GM23338 (cell line): ENCODE measurements around the gene COIL. TPM values are rescaled to one million over a fixed set of nuclear protein-coding genes. Genes with fewer than 3 reads are reported as not detected.

Experiments used
- ATAC-seq: fragments of 200-7000 bp; cut with Tn5 transposase; 3 replicates; pipeline ENCODE4 v1.9.1; 2020
- DNase-seq: peaks from one replicate; pipeline ENCODE4 v3.0.0-alpha.2; 2015; ENCODE audit warnings: low spot score
- H2AFZ ChIP-seq: fragments of 200-600 bp; sonication (generic); 2 replicates; pipeline ENCODE4 v1.8.0; 2016; ENCODE audit warnings: antibody characterized with exemption, mild to moderate bottlenecking, moderate library complexity
- H3F3A ChIP-seq: fragments of 200-600 bp; sonication (generic); replicated peaks from 2 replicates; pipeline ENCODE4 v1.8.0; 2017; ENCODE audit warnings: antibody characterized with exemption, mixed run types, low read depth
- H3K27ac ChIP-seq: fragments of 200-600 bp; sonication (generic); 2 replicates; pipeline ENCODE4 v1.6.1; 2016; ENCODE audit warnings: low read depth
- H3K27me3 ChIP-seq: fragments of 200-600 bp; sonication (generic); 2 replicates; pipeline ENCODE4 v1.8.0; 2016; ENCODE audit warnings: mild to moderate bottlenecking, mixed run types, moderate library complexity; ENCODE audit not compliant: insufficient read depth
- H3K36me3 ChIP-seq: fragments of 200-600 bp; sonication (generic); 2 replicates; pipeline ENCODE4 v1.8.0; 2016; ENCODE audit warnings: mild to moderate bottlenecking; ENCODE audit not compliant: insufficient read depth
- H3K4me1 ChIP-seq: fragments of 200-600 bp; sonication (generic); 2 replicates; pipeline ENCODE4 v1.8.0; 2016; ENCODE audit warnings: mild to moderate bottlenecking, moderate library complexity; ENCODE audit not compliant: insufficient read depth
- H3K4me2 ChIP-seq: fragments of 200-600 bp; sonication (generic); 2 replicates; pipeline ENCODE4 v1.7.1; 2017; ENCODE audit warnings: mixed run types
- H3K4me3 ChIP-seq: fragments of 200-600 bp; sonication (generic); 2 replicates; pipeline ENCODE4 v1.6.1; 2016; ENCODE audit warnings: mixed run types
- H3K79me2 ChIP-seq: fragments of 200-600 bp; sonication (generic); replicated peaks from 2 replicates; pipeline ENCODE4 v1.8.0; 2017; ENCODE audit warnings: mild to moderate bottlenecking; ENCODE audit not compliant: insufficient read depth
- H3K9me2 ChIP-seq: fragments of 200-600 bp; sonication (generic); 2 replicates; pipeline ENCODE4 v1.8.0; 2017; ENCODE audit not compliant: insufficient read depth
- H4K20me1 ChIP-seq: fragments of 200-600 bp; sonication (generic); replicated peaks from 2 replicates; pipeline ENCODE4 v1.8.0; 2017; ENCODE audit warnings: mild to moderate bottlenecking; ENCODE audit not compliant: insufficient read depth
- H3K27ac Mint-ChIP-seq: 2 replicates; pipeline ENCODE4 v1.8.0; 2020; ENCODE audit warnings: inconsistent platforms, mild to moderate bottlenecking, moderate library complexity, mixed read lengths
- H3K27me3 Mint-ChIP-seq: 3 replicates; pipeline ENCODE4 v1.8.0; 2022; ENCODE audit warnings: low read depth, mild to moderate bottlenecking, moderate library complexity, mixed read lengths, inconsistent platforms; ENCODE audit not compliant: insufficient read depth, poor library complexity
- H3K36me3 Mint-ChIP-seq: 3 replicates; pipeline ENCODE4 v1.8.0; 2021; ENCODE audit warnings: low read depth, mild to moderate bottlenecking, inconsistent platforms, moderate library complexity, mixed read lengths
- H3K4me1 Mint-ChIP-seq: 3 replicates; pipeline ENCODE4 v1.8.0; 2020; ENCODE audit warnings: mild to moderate bottlenecking, inconsistent platforms, mixed read lengths
- H3K4me3 Mint-ChIP-seq: 3 replicates; pipeline ENCODE4 v1.8.0; 2021; ENCODE audit warnings: moderate library complexity, mild to moderate bottlenecking, inconsistent platforms, mixed read lengths
- H3K9me3 Mint-ChIP-seq: 3 replicates; pipeline ENCODE4 v1.8.0; 2020; ENCODE audit warnings: moderate library complexity, mild to moderate bottlenecking, inconsistent platforms, mixed read lengths
- CREB1 ChIP-seq: fragments of 250-450 bp; sonication (Bioruptor Pico); IDR thresholded peaks from 2 replicates; pipeline ENCODE4 v1.5.0; 2020; ENCODE audit warnings: low read depth, mild to moderate bottlenecking, moderate library complexity
- EZH2 ChIP-seq: fragments of 200-600 bp; sonication (generic); IDR thresholded peaks from one replicate; pipeline ENCODE4 v1.8.0; 2017; ENCODE audit warnings: antibody characterized with exemption, mild to moderate bottlenecking, low read depth; ENCODE audit not compliant: unreplicated experiment
- EZH2phosphoT487 ChIP-seq: fragments of 200-600 bp; sonication (generic); IDR thresholded peaks from one replicate; pipeline ENCODE4 v1.8.1; 2018; ENCODE audit warnings: antibody characterized with exemption; ENCODE audit not compliant: unreplicated experiment
- JUNB ChIP-seq: IDR thresholded peaks from one replicate; pipeline ENCODE4 v1.6.1; 2016; ENCODE audit warnings: antibody characterized with exemption; ENCODE audit not compliant: unreplicated experiment
- NANOG ChIP-seq: IDR thresholded peaks from 2 replicates; pipeline ENCODE4 v1.6.1; 2016; ENCODE audit warnings: antibody characterized with exemption, borderline replicate concordance
- POLR2AphosphoS5 ChIP-seq: IDR thresholded peaks from 2 replicates; pipeline ENCODE4 v1.6.1; 2016; ENCODE audit warnings: antibody characterized with exemption, low read depth
- REST ChIP-seq: IDR thresholded peaks from one replicate; pipeline ENCODE4 v1.6.1; 2018; ENCODE audit warnings: antibody characterized with exemption; ENCODE audit not compliant: unreplicated experiment
- STAT1 ChIP-seq: IDR thresholded peaks from one replicate; pipeline ENCODE4 v1.6.1; 2016; ENCODE audit warnings: antibody characterized with exemption; ENCODE audit not compliant: unreplicated experiment
- ZNF114 ChIP-seq: fragments of 250-450 bp; sonication (Bioruptor Pico); IDR thresholded peaks from 2 replicates; pipeline ENCODE4 v1.5.0; 2020; ENCODE audit warnings: mild to moderate bottlenecking, moderate library complexity
- ZNF331 ChIP-seq: fragments of 250-450 bp; sonication (Bioruptor Pico); IDR thresholded peaks from 2 replicates; pipeline ENCODE4 v1.5.0; 2020; ENCODE audit warnings: low read depth, mild to moderate bottlenecking, moderate library complexity
- ZNF462 ChIP-seq: fragments of 250-450 bp; sonication (Bioruptor Pico); IDR thresholded peaks from 2 replicates; pipeline ENCODE4 v1.5.0; 2020; ENCODE audit warnings: mild to moderate bottlenecking, moderate library complexity
- polyA plus RNA-seq: library from polyadenylated mRNA; unstranded; fragments of >200 nt; fragmentation: Nextera tagmentation; extraction: Ambion mirVana; gene quantifications from 2 replicates; pipeline ENCODE4 v1.2.1, GENCODE V29; 2016
- total RNA-seq: library from RNA; depleted of rRNA; stranded (reverse); fragments of >200 nt; shearing (Covaris generic); gene quantifications from 2 replicates; pipeline ENCODE4 v1.2.3, GENCODE V29; 2014
- TF ChIP-seq, protein P1 (sequence below): IDR thresholded peaks from 2 replicates; pipeline ENCODE4 v1.6.1; 2016; ENCODE audit warnings: antibody characterized with exemption
- TF ChIP-seq, protein P2 (sequence below), 2 experiments: fragments of 200-600 bp in 1 of 2; sonication (generic) in 1 of 2; conservative IDR thresholded peaks; 2 replicates each; pipeline versions ENCODE4 v1.5.1 to v1.6.1; 2016 to 2017; ENCODE audit warnings: antibody characterized with exemption in 2 of 2, low read depth in 2 of 2, mild to moderate bottlenecking in 2 of 2, moderate library complexity in 1 of 2

Gene COIL
- total and polyA plus RNA-seq, 2 experiments from 2014 or later, result 18.5 to 32.2 TPM

DNA sequence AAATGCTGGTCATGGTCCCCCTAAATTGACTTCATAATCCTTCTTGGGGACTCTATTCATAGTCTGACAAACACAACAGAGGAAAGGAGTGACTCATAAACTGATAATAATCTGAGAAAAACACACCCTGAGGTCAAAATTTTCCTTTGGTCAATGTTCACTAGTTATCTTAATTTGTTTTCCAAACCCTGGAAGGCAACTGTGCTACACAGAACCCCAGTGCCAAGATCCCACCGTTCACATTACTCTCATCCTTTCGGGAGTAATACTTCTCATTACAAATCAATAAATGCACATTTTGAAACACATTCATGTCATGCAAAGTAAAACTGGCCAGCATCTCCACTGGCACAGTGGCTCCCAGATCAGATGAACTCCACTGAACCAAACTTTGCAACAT lies 23.2 kb downstream of the COIL start (continued):
- no peak for TF ChIP-seq ZNF462 (CRISPR knock-in tag)
- TF ChIP-seq JUNB, result no peak
- no peak for TF ChIP-seq ZNF331 (CRISPR knock-in tag)
- TF ChIP-seq, protein P1, sequence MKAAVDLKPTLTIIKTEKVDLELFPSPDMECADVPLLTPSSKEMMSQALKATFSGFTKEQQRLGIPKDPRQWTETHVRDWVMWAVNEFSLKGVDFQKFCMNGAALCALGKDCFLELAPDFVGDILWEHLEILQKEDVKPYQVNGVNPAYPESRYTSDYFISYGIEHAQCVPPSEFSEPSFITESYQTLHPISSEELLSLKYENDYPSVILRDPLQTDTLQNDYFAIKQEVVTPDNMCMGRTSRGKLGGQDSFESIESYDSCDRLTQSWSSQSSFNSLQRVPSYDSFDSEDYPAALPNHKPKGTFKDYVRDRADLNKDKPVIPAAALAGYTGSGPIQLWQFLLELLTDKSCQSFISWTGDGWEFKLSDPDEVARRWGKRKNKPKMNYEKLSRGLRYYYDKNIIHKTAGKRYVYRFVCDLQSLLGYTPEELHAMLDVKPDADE, result no peak

- H3K27ac ChIP-seq, result no peak overlapping the region
- H3K79me2 ChIP-seq, result no peaks in the 10 kb centered on the region
- no peak overlapping the region for H2AFZ ChIP-seq
- H3K9me2 ChIP-seq, result no peaks in the 10 kb centered on the region
- no peaks in the 10 kb centered on the region for H3K27me3 ChIP-seq
- H3K36me3 ChIP-seq, result peaks cover 13% of the 10 kb centered on the region
- Mint-ChIP-seq H3K4me1 (0 out of 3 replicates have a peak, but pooled peaks cover 2% of the 10 kb centered on the region), H3K4me3 (no peak overlapping the region), H3K9me3 (peaks cover 22% of the 10 kb centered on the region), H3K36me3 (peaks cover 84% of the 10 kb centered on the region), H3K27me3 (peaks cover 5% of the 10 kb centered on the region), H3K27ac (no peak overlapping the region)
- DNase-seq (no peak), ATAC-seq (no peak)
- H4K20me1 ChIP-seq, result no peaks in the 10 kb centered on the region
- 0 out of 2 replicates have a peak, but pooled peaks cover 5% of the 10 kb centered on the region for H3F3A ChIP-seq
- no peak overlapping the region for H3K4me2 ChIP-seq
- H3K4me3 ChIP-seq, result no peak overlapping the region
- H3K4me1 ChIP-seq, result no peaks in the 10 kb centered on the region
- TF ChIP-seq POLR2AphosphoS5 (no peak), NANOG (no peak), STAT1 (no peak), CREB1 (no peak), EZH2phosphoT487 (no peak), JUNB (no peak), EZH2 (no peak), REST (no peak), ZNF331 (CRISPR knock-in tag) (no peak), ZNF114 (CRISPR knock-in tag) (no peak)
- TF ChIP-seq, protein P2, sequence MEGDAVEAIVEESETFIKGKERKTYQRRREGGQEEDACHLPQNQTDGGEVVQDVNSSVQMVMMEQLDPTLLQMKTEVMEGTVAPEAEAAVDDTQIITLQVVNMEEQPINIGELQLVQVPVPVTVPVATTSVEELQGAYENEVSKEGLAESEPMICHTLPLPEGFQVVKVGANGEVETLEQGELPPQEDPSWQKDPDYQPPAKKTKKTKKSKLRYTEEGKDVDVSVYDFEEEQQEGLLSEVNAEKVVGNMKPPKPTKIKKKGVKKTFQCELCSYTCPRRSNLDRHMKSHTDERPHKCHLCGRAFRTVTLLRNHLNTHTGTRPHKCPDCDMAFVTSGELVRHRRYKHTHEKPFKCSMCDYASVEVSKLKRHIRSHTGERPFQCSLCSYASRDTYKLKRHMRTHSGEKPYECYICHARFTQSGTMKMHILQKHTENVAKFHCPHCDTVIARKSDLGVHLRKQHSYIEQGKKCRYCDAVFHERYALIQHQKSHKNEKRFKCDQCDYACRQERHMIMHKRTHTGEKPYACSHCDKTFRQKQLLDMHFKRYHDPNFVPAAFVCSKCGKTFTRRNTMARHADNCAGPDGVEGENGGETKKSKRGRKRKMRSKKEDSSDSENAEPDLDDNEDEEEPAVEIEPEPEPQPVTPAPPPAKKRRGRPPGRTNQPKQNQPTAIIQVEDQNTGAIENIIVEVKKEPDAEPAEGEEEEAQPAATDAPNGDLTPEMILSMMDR (conservative IDR thresholded peaks at IDR 0.05; ENCODE audit: low read depth in 2 of 2), result no peak
These were observed 24.0 kb downstream of the COIL start for GRCh38 chr17:56936697-56937322.
